ENCODE data around the gene GRB10. TPM values are rescaled to one million over a fixed set of nuclear protein-coding genes. Genes with fewer than 3 reads are reported as not detected.

The GRB10 gene
- total and polyA plus RNA-seq, 2 of the 8 experiments (the other 6 are each of a cell fraction or from before 2014, with no cell fraction given): 35.7 to 97.0 TPM

DNA sequence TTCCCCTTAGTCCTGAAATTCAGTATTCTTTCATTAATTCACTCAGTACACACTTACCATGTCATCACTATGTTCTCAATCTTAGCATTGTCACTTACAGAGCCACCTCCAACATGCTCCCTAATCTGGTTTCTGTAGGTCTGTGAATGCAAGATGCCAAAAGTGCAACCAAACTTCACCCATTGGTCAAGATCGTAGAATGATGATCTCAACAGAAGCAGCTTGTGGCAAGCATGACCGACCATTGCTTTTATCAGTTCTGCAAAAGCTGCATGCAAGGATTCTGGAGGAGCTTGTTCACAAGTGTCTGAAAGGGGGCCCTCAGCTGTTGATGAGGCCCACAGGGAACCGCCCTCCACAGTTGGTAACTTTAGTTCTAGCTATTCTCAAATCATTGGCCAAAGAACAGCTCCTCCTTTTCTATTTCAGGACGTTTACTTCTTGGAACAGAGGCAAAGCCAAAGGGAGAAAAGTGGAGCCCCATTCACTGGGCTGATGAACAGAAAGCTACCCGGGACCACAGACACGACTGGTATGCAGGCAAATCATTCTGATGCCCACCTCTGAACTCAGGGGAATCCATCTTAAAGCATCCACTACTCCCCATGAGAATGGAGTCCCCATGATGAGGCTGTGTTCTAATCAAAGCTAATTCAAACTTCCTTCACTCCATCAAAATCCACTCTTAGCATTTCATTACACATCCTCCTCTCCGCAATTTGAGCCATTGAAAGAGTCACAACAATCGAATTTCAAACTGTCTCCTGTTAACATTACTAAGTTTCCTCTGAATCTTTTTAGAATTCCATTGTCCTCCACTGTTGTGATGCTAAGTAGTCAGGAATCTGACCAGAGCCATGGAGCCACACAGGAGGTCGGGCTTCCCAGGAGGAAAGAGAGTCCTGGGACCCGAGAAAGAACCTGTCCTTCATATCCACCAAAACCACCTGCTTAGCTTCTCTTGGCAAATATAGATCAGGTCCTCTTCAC is 13.9 kb downstream of the GRB10 start:
- no peaks in the 10 kb centered on the region; a peak in 1 of 8 replicates for H3K36me3 ChIP-seq (ENCODE audit: control insufficient read depth in 2 of 4, insufficient read depth in 4 of 4, low read length in 3 of 4)
- TF ChIP-seq, protein P1, sequence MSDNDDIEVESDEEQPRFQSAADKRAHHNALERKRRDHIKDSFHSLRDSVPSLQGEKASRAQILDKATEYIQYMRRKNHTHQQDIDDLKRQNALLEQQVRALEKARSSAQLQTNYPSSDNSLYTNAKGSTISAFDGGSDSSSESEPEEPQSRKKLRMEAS (IDR thresholded peaks at IDR 0.05): no peak
- TF ChIP-seq EGR1 (IDR thresholded peaks at IDR 0.05; ENCODE audit: borderline replicate concordance, low read depth, low read length): no peak
- TF ChIP-seq YY1 (IDR thresholded peaks at IDR 0.05; ENCODE audit: low read depth, low read length): 0 out of 2 replicates have a peak, but pooled peaks have one; percentile 28
- no peak for TF ChIP-seq CHD2 (IDR thresholded peaks at IDR 0.05; ENCODE audit: low read length)
- no peak for TF ChIP-seq CEBPB (IDR thresholded peaks at IDR 0.05; ENCODE audit: low read depth, low read length)
- H2BK15ac ChIP-seq (ENCODE audit: low read length): 0 out of 2 replicates have a peak overlapping the region, but pooled peaks have one; percentile 9
- no peak overlapping the region for H2AFZ ChIP-seq (ENCODE audit: low read length)
- peak overlapping the region; percentile 90 for H2BK120ac ChIP-seq (replicated peaks; ENCODE audit: low read depth, low read length)
- H2BK12ac ChIP-seq (ENCODE audit: low read depth, low read length): peak overlapping the region; percentile 89
- peaks cover 25 to 87% of the 10 kb centered on the region in 2 experiments for H3K79me2 ChIP-seq (ENCODE audit: control insufficient read depth in 1 of 2, insufficient read depth in 2 of 2, low read length in 2 of 2)
- ChIA-PET CTCF (ENCODE audit: partially characterized antibody) (interaction anchor here (0.9 to 2.0 kb wide), 6 partner anchors 15 to 392 kb away, joined by 3 to 8 read pairs (median 4); no protein-coding TSS in a partner anchor), POLR2A (ENCODE audit: partially characterized antibody) (interaction anchor here (0.6 to 3.8 kb wide), 8 partner anchors 9 to 292 kb away, joined by 3 to 20 read pairs (median 3); no protein-coding TSS in a partner anchor)
- H3K27me3 ChIP-seq (replicated peaks in 1 of 4; ENCODE audit: control insufficient read depth in 3 of 4, extremely low read depth in 1 of 4, insufficient read depth in 3 of 4, low read length in 3 of 4): no peaks in the 10 kb centered on the region
- H2BK20ac ChIP-seq (ENCODE audit: low read length): peak overlapping the region; percentile 87; the same call in 1 of the 2 replicates
- peaks cover 13 to 32% (median 29%) of the 10 kb centered on the region in 4 experiments for H3K4me1 ChIP-seq (replicated peaks in 1 of 4; ENCODE audit: control insufficient read depth in 3 of 4, insufficient read depth in 4 of 4, low read length in 3 of 4)
- DNase-seq (ENCODE audit: low read depth in 1 of 2, low spot score in 2 of 2) (no peak), FAIRE-seq (peak; percentile 62)
- peak overlapping the region; percentile 62 for H3K4ac ChIP-seq (replicated peaks; ENCODE audit: insufficient read length, low read depth, low read length)
- H4K91ac ChIP-seq (replicated peaks; ENCODE audit: insufficient read length, low read length): peak overlapping the region; percentile 87
- WGBS, 2 experiments (ENCODE audit: extremely low coverage in 1 of 2, insufficient coverage in 1 of 2, insufficient read length in 1 of 2, insufficient replicate concordance in 2 of 2, low coverage in 1 of 2, low lambda C conversion rate in 2 of 2, missing lambda C conversion rate in 1 of 2): 52% methylated on average over 10 of the region's 10 CpGs; no CpG with 5 or more reads in 1 of the 2 experiments
- H3K56ac ChIP-seq (replicated peaks; ENCODE audit: insufficient read length, low read depth, low read length): no peak overlapping the region
- no peak overlapping the region for H3K9ac ChIP-seq (replicated peaks in 1 of 4; ENCODE audit: extremely low read depth in 1 of 4, low read depth in 3 of 4, low read length in 3 of 4)
- H3K9me3 ChIP-seq (ENCODE audit: insufficient read depth in 2 of 2, low read depth in 1 of 2, low read length in 1 of 2): no peaks in the 10 kb centered on the region; a peak in 1 of 4 replicates
- no peak overlapping the region for H3K14ac ChIP-seq (ENCODE audit: insufficient read length)
- H4K8ac ChIP-seq (ENCODE audit: extremely low read depth, insufficient read depth, low read length): no peak overlapping the region
- no peaks in the 10 kb centered on the region for H4K20me1 ChIP-seq (replicated peaks in 1 of 2; ENCODE audit: control insufficient read depth in 1 of 2, insufficient read depth in 2 of 2, low read length in 2 of 2)
- no peak overlapping the region for H3K23ac ChIP-seq (ENCODE audit: insufficient read length)
- peak overlapping the region; percentile 64 for H3K27ac ChIP-seq (ENCODE audit: low read depth, low read length)
- no peaks in the 10 kb centered on the region for H3K23me2 ChIP-seq (ENCODE audit: low read depth, low read length)
- no peak overlapping the region; a peak in 1 of 8 replicates for H3K4me3 ChIP-seq (ENCODE audit: extremely low read depth in 1 of 4, insufficient read depth in 2 of 4, low read depth in 3 of 4, low read length in 4 of 4)
- H3K4me2 ChIP-seq (ENCODE audit: insufficient read depth in 1 of 2, low read depth in 2 of 2, low read length in 2 of 2): peak overlapping the region; percentile 44 to 45; a peak in 3 of 4 replicates
- peaks cover 21% of the 10 kb centered on the region for H3K79me1 ChIP-seq (ENCODE audit: low read depth, low read length)
- H3K18ac ChIP-seq (ENCODE audit: extremely low read depth, low read length): peak overlapping the region; percentile 84
- H2BK5ac ChIP-seq (ENCODE audit: low read depth, low read length): peak overlapping the region; percentile 94
- peak overlapping the region; percentile 69 for H2AK5ac ChIP-seq (ENCODE audit: low read depth, low read length)
- H4K5ac ChIP-seq (ENCODE audit: insufficient read length, low read depth, low read length): no peak overlapping the region

All from H1 (cell line).